ENCODE data around the gene COL11A2. TPM values are rescaled to one million over a fixed set of nuclear protein-coding genes. Genes with fewer than 3 reads are reported as not detected.

Gene COL11A2
- total and polyA plus RNA-seq, 2 of the 13 experiments (the other 11 are each of a cell fraction or from before 2014, with no cell fraction given), result 0.55 TPM

- TF ChIP-seq ZBTB10 (CRISPR knock-in tag; IDR thresholded peaks at IDR 0.05; ENCODE audit: borderline replicate concordance), result no peak
- no peak for TF ChIP-seq DZIP1 (CRISPR knock-in tag; IDR thresholded peaks at IDR 0.05)
- no peak for TF ChIP-seq ZNF556 (CRISPR knock-in tag; IDR thresholded peaks at IDR 0.05; ENCODE audit: borderline replicate concordance)
- no peak for TF ChIP-seq MYPOP (CRISPR knock-in tag; IDR thresholded peaks at IDR 0.05)
- no peak for TF ChIP-seq SMYD3 (CRISPR knock-in tag; IDR thresholded peaks at IDR 0.05)
- no peak for TF ChIP-seq THYN1 (CRISPR knock-in tag; IDR thresholded peaks at IDR 0.05; ENCODE audit: borderline replicate concordance, low read depth)
- no peak for TF ChIP-seq ZNF30 (CRISPR knock-in tag; IDR thresholded peaks at IDR 0.05)
- no peak for TF ChIP-seq FOXP1 (IDR thresholded peaks at IDR 0.05)
- TF ChIP-seq FOXP1 (CRISPR knock-in tag; IDR thresholded peaks at IDR 0.05), result no peak
- no peak for TF ChIP-seq ZNF280B (CRISPR knock-in tag; IDR thresholded peaks at IDR 0.05; ENCODE audit: borderline replicate concordance)
- TF ChIP-seq REL (CRISPR knock-in tag; conservative IDR thresholded peaks at IDR 0.05), result 0 out of 2 replicates have a peak, but pooled peaks have one; percentile 35
- no peak for TF ChIP-seq HMG20B (CRISPR knock-in tag; conservative IDR thresholded peaks at IDR 0.05)
- no peak for TF ChIP-seq NFE2 (CRISPR knock-in tag; IDR thresholded peaks at IDR 0.05)
- TF ChIP-seq BRCA1 (CRISPR knock-in tag; IDR thresholded peaks at IDR 0.05), result no peak
- peak; percentile 51 for TF ChIP-seq POLR2G (IDR thresholded peaks at IDR 0.05; ENCODE audit: low read depth, low read length)
- no peak for TF ChIP-seq POLR2AphosphoS2 (IDR thresholded peaks at IDR 0.05; ENCODE audit: low read depth, low read length)
- TF ChIP-seq YEATS4 (CRISPR knock-in tag; IDR thresholded peaks at IDR 0.05; ENCODE audit: borderline replicate concordance), result no peak
- no peak for TF ChIP-seq MAFK (conservative IDR thresholded peaks at IDR 0.05 in 1 of 2, IDR thresholded peaks at IDR 0.05 in 1 of 2; ENCODE audit: low read length in 2 of 2)
Measured at GRCh38 chr6:33213166-33213988, 21.1 kb upstream of the COL11A2 start (continued).
